Measurements from ENCODE around the gene COL26A1. TPM values are rescaled to one million over a fixed set of nuclear protein-coding genes. Genes with fewer than 3 reads are reported as not detected.

COL26A1 gene
- total RNA-seq, 2 experiments from 2014 or later, result not detected

DNA sequence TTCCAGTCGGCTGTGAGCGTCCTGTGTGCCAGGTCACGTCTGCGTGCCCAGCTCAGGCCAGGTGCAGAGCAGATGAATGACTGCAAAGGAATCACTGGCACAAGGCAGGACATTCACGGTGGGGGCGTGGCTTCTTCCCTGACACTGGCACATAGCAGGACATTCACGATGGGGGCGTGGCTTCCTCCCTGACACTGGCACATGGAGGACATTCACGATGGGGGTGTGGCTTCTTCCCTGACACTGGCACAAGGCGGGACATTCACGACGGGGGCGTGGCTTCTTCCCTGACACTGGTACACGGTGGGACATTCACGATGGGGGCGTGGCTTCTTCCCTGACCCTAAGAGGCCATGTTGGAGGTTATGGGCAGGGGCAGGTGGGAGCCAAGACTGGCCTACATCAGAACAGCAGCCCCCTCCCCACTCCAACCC lies 202.1 kb downstream of the COL26A1 start:
- peaks cover 27% of the 10 kb centered on the region for H3K27me3 Mint-ChIP-seq
- peaks cover 5% of the 10 kb centered on the region for H3K9me3 Mint-ChIP-seq
- H3K36me3 Mint-ChIP-seq (ENCODE audit: low read depth), result no peaks in the 10 kb centered on the region
- Histone ChIP-seq H3K4me3 (ENCODE audit: low read length) (no peak overlapping the region), H3K27me3 (ENCODE audit: control insufficient read depth in 1 of 2, insufficient read depth in 2 of 2, low read length in 2 of 2) (peaks cover 0 to 3% of the 10 kb centered on the region in 2 experiments), H3K36me3 (ENCODE audit: insufficient read depth, low read length) (no peaks in the 10 kb centered on the region), H3K27ac (ENCODE audit: low read depth in 1 of 2, low read length in 2 of 2) (no peak overlapping the region), H3K9me3 (ENCODE audit: control insufficient read depth in 1 of 2, insufficient read depth in 1 of 2, low read length in 2 of 2) (peaks cover 0 to 4% of the 10 kb centered on the region in 2 experiments), H3K4me1 (ENCODE audit: insufficient read depth, low read length) (no peaks in the 10 kb centered on the region)
- intact Hi-C loops (cut with DNase I, micrococcal nuclease), result no loop called here
- H3K4me1 Mint-ChIP-seq (ENCODE audit: low read depth), result no peaks in the 10 kb centered on the region
- no peak overlapping the region for H3K27ac Mint-ChIP-seq
- POLR2A ChIA-PET, result no interaction called here
- TF ChIP-seq, protein P1, sequence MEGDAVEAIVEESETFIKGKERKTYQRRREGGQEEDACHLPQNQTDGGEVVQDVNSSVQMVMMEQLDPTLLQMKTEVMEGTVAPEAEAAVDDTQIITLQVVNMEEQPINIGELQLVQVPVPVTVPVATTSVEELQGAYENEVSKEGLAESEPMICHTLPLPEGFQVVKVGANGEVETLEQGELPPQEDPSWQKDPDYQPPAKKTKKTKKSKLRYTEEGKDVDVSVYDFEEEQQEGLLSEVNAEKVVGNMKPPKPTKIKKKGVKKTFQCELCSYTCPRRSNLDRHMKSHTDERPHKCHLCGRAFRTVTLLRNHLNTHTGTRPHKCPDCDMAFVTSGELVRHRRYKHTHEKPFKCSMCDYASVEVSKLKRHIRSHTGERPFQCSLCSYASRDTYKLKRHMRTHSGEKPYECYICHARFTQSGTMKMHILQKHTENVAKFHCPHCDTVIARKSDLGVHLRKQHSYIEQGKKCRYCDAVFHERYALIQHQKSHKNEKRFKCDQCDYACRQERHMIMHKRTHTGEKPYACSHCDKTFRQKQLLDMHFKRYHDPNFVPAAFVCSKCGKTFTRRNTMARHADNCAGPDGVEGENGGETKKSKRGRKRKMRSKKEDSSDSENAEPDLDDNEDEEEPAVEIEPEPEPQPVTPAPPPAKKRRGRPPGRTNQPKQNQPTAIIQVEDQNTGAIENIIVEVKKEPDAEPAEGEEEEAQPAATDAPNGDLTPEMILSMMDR (IDR thresholded peaks at IDR 0.05), result no peak
- no peak overlapping the region for H3K4me3 Mint-ChIP-seq
- ATAC-seq (ENCODE audit: poor library complexity), result no peak
- CTCF ChIA-PET, result no interaction called here
- no peak for DNase-seq

DNA sequence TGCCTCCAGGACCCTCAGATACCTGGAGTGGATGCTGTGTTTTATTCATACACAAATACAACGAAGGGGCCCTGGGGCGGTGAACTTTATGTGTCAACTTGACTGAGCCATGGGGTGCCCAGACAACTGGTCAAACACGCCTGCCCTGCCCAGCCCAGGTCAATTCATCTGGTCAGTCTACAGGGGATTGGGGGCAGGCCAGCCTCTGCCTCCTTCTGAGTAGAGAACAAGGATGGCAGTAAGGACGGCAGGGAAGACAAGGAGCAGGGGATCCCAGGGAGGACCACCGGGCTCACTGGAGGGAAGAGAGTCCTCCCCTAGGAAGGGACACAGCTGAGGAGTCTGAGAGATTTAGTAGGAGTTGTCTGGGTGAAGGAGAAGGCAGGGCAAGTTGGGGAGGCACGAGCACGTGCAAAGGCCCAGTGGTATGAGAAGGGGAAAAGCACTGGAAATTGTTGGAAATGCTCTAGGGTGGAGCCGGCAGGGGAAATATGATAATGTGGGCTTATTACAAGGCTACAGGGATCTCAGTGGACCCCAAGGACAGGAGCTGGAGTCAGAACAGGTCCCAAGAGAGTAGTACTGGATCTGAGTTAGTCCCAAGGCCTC lies 203.0 kb downstream of the COL26A1 start:
- Histone ChIP-seq H3K4me3 (ENCODE audit: low read length) (no peak overlapping the region), H3K27me3 (ENCODE audit: control insufficient read depth in 1 of 2, insufficient read depth in 2 of 2, low read length in 2 of 2) (peaks cover 0 to 3% of the 10 kb centered on the region in 2 experiments), H3K9me3 (ENCODE audit: control insufficient read depth in 1 of 2, insufficient read depth in 1 of 2, low read length in 2 of 2) (peaks cover 0 to 8% of the 10 kb centered on the region in 2 experiments), H3K27ac (ENCODE audit: low read depth in 1 of 2, low read length in 2 of 2) (no peak overlapping the region), H3K36me3 (ENCODE audit: insufficient read depth, low read length) (no peaks in the 10 kb centered on the region), H3K4me1 (ENCODE audit: insufficient read depth, low read length) (no peaks in the 10 kb centered on the region)
- peaks cover 9% of the 10 kb centered on the region for H3K9me3 Mint-ChIP-seq
- intact Hi-C loops (cut with DNase I, micrococcal nuclease), result no loop called here
- H3K4me1 Mint-ChIP-seq (ENCODE audit: low read depth), result no peaks in the 10 kb centered on the region
- no peak overlapping the region for H3K4me3 Mint-ChIP-seq
- ChIA-PET POLR2A (no interaction called here), CTCF (no interaction called here)
- ATAC-seq (ENCODE audit: poor library complexity) (no peak), DNase-seq (no peak)
- H3K27ac Mint-ChIP-seq, result no peak overlapping the region
- no peaks in the 10 kb centered on the region for H3K36me3 Mint-ChIP-seq (ENCODE audit: low read depth)
- TF ChIP-seq, protein P1 (IDR thresholded peaks at IDR 0.05), result no peak
- peaks cover 22% of the 10 kb centered on the region for H3K27me3 Mint-ChIP-seq

DNA sequence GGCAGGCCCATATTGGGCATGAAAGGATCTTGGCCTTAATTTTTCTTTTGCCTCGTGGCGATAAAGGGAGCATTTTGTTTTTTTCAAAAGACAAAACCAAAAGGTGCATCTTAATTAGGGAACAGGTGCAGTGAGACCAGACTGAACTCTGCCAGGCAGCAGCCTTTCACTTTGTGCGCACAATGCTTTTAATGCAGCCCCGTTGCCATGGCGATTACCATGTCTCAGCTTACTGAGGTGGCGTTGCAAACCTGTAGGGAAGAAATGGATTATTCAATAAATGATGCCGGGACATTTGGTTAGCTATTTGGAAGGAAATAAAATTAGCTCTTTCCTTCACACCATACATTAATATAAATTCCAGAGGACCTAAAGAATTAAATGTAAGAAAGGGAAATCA lies 204.6 kb downstream of the COL26A1 start:
- Histone ChIP-seq H3K9me3 (ENCODE audit: control insufficient read depth in 1 of 2, insufficient read depth in 1 of 2, low read length in 2 of 2) (peaks cover 0 to 5% of the 10 kb centered on the region in 2 experiments), H3K4me3 (ENCODE audit: low read length) (no peak overlapping the region), H3K27me3 (ENCODE audit: control insufficient read depth in 1 of 2, insufficient read depth in 2 of 2, low read length in 2 of 2) (peaks cover 0 to 3% of the 10 kb centered on the region in 2 experiments), H3K36me3 (ENCODE audit: insufficient read depth, low read length) (no peaks in the 10 kb centered on the region), H3K4me1 (ENCODE audit: insufficient read depth, low read length) (no peaks in the 10 kb centered on the region), H3K27ac (ENCODE audit: low read depth in 1 of 2, low read length in 2 of 2) (no peak overlapping the region)
- H3K27me3 Mint-ChIP-seq, result peaks cover 23% of the 10 kb centered on the region
- CTCF ChIA-PET, result no interaction called here
- DNase-seq, result no peak
- intact Hi-C loops (cut with DNase I, micrococcal nuclease), result no loop called here
- ATAC-seq (ENCODE audit: poor library complexity), result no peak
- H3K4me3 Mint-ChIP-seq, result no peak overlapping the region
- TF ChIP-seq, protein P1 (IDR thresholded peaks at IDR 0.05), result no peak
- H3K4me1 Mint-ChIP-seq (ENCODE audit: low read depth), result no peaks in the 10 kb centered on the region
- no peaks in the 10 kb centered on the region for H3K36me3 Mint-ChIP-seq (ENCODE audit: low read depth)
- POLR2A ChIA-PET, result no interaction called here
- peaks cover 10% of the 10 kb centered on the region for H3K9me3 Mint-ChIP-seq
- no peak overlapping the region for H3K27ac Mint-ChIP-seq
